NK-92 treated with Interleukin-12 subunit alpha and Interleukin-12 subunit beta, amount 100 ng/mL, for 24 hours (cell line): Measurements from ENCODE around the gene SIDT1.

ENCODE experiments used
- DNase-seq: peaks from one replicate; lab custom pipeline; 2025; lab: John Stamatoyannopoulos, UW

The SIDT1 gene

GRCh38 chr3:113597596-113598354 lies 65.4 kb downstream of the SIDT1 start:
- DNase-seq, result no peak

GRCh38 chr3:113600418-113601182 lies 68.2 kb downstream of the SIDT1 start:
- DNase-seq, result no peak

- DNase-seq, result no peak
Observed at GRCh38 chr3:113601240-113601639, 68.9 kb downstream of the SIDT1 start.

GRCh38 chr3:113602256-113602655 lies 69.9 kb downstream of the SIDT1 start:
- DNase-seq, result no peak

- DNase-seq, result no peak
Observed at GRCh38 chr3:113602836-113603235, 70.5 kb downstream of the SIDT1 start.

- peak; percentile 42 for DNase-seq
Observed at GRCh38 chr3:113606539-113607218, 74.3 kb downstream of the SIDT1 start.

- no peak for DNase-seq
Observed at GRCh38 chr3:113607219-113607596, 74.9 kb downstream of the SIDT1 start.

GRCh38 chr3:113614402-113614801 lies 82.0 kb downstream of the SIDT1 start:
- no peak for DNase-seq

GRCh38 chr3:113615976-113616375 lies 83.6 kb downstream of the SIDT1 start:
- no peak for DNase-seq

GRCh38 chr3:113617726-113618125 lies 85.4 kb downstream of the SIDT1 start:
- no peak for DNase-seq

- DNase-seq, result no peak
Observed at GRCh38 chr3:113620091-113620490, 87.7 kb downstream of the SIDT1 start.

GRCh38 chr3:113623324-113623723 lies 91.0 kb downstream of the SIDT1 start:
- no peak for DNase-seq

GRCh38 chr3:113623811-113624210 lies 91.5 kb downstream of the SIDT1 start:
- no peak for DNase-seq

GRCh38 chr3:113625834-113626233 lies 93.5 kb downstream of the SIDT1 start:
- DNase-seq, result no peak

GRCh38 chr3:113626503-113627371 lies 94.4 kb downstream of the SIDT1 start:
- DNase-seq, result no peak

- DNase-seq, result no peak
Observed at GRCh38 chr3:113628316-113628715, 96.0 kb downstream of the SIDT1 start.

GRCh38 chr3:113628788-113629187 lies 96.4 kb downstream of the SIDT1 start:
- DNase-seq, result no peak

GRCh38 chr3:113629584-113630421 lies 97.4 kb downstream of the SIDT1 start:
- DNase-seq, result no peak

GRCh38 chr3:113630956-113631542 lies 98.7 kb downstream of the SIDT1 start:
- DNase-seq, result no peak

GRCh38 chr3:113631573-113631972 lies 99.2 kb downstream of the SIDT1 start:
- DNase-seq, result no peak
